HUES64 (cell line): ENCODE measurements around the gene CSF1R.

Source experiments
- H3K27ac ChIP-seq: 2 replicates; pipeline ENCODE4 v1.7.0; 2013; ENCODE audit warnings: low read depth, low read length, inconsistent platforms
- H3K27me3 ChIP-seq: 2 replicates; pipeline ENCODE4 v1.6.1; 2013; ENCODE audit warnings: mild to moderate bottlenecking, low read length; ENCODE audit not compliant: insufficient read depth
- H3K36me3 ChIP-seq: 2 replicates; pipeline ENCODE4 v1.6.1; 2013; ENCODE audit warnings: mild to moderate bottlenecking, low read length; ENCODE audit not compliant: insufficient read depth
- H3K4me1 ChIP-seq: 2 replicates; pipeline ENCODE4 v1.6.1; 2013; ENCODE audit warnings: mild to moderate bottlenecking, low read length, moderate library complexity; ENCODE audit not compliant: insufficient read depth
- H3K4me3 ChIP-seq: 2 replicates; pipeline ENCODE4 v1.5.1; 2013; ENCODE audit warnings: mild to moderate bottlenecking, low read length, moderate library complexity
- H3K9ac ChIP-seq: 2 replicates; pipeline ENCODE4 v1.6.1; 2013; ENCODE audit warnings: mild to moderate bottlenecking, low read depth, low read length
- H3K9me3 ChIP-seq: 2 replicates; pipeline ENCODE4 v1.6.1; 2013; ENCODE audit warnings: low read depth, low read length; ENCODE audit not compliant: insufficient read depth
- WGBS: fragments of 150-250, 120-280 bp; methylation state at CpG from one replicate; pipeline ENCODE4 v1.1.7; 2013; ENCODE audit warnings: missing lambda C conversion rate; 5-methylcytosine and 5-hydroxymethylcytosine counted together

The CSF1R gene

GRCh38 chr5:150017226-150018005 lies 68.9 kb downstream of the CSF1R start:
- peaks cover 100% of the 10 kb centered on the region for H3K36me3 ChIP-seq
- no peak overlapping the region for H3K9ac ChIP-seq
- no peak overlapping the region for H3K27ac ChIP-seq
- 87% methylated on average over 4 of the region's 6 CpGs for WGBS
- H3K4me3 ChIP-seq, result no peak overlapping the region
- H3K4me1 ChIP-seq, result peaks cover 16% of the 10 kb centered on the region
- peaks cover 14% of the 10 kb centered on the region; the same call in 1 of the 2 replicates for H3K9me3 ChIP-seq
- no peaks in the 10 kb centered on the region for H3K27me3 ChIP-seq

DNA sequence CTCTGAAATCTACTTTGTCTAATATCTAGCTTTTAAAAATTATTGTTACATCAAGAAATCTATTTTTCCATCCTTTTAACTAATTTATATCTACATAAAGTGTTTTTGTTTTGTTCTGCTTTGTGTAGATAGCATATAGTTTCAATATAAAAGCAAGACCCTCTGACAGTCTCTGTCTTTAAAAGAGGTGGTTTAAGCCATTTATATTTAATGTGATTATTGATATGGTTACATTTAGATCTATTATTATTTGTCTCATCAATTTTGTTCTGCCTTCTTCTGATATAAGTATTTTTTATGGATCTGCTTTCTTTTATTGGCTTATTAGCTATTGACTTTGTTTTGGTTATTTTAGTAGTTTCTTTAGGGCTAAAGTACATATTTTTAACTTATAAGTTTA lies 69.8 kb downstream of the CSF1R start:
- H3K4me1 ChIP-seq, result peaks cover 7% of the 10 kb centered on the region; the same call in 1 of the 2 replicates
- H3K4me3 ChIP-seq, result no peak overlapping the region
- peaks cover 14% of the 10 kb centered on the region; the same call in 1 of the 2 replicates for H3K9me3 ChIP-seq
- H3K27ac ChIP-seq, result no peak overlapping the region
- no peak overlapping the region for H3K9ac ChIP-seq
- no peaks in the 10 kb centered on the region for H3K27me3 ChIP-seq
- peaks cover 99% of the 10 kb centered on the region for H3K36me3 ChIP-seq

GRCh38 chr5:150015415-150015814 lies 70.9 kb downstream of the CSF1R start:
- Histone ChIP-seq H3K9ac (no peak overlapping the region), H3K27me3 (no peaks in the 10 kb centered on the region), H3K4me3 (no peak overlapping the region), H3K9me3 (peaks cover 14% of the 10 kb centered on the region; the same call in 1 of the 2 replicates), H3K27ac (no peak overlapping the region), H3K4me1 (no peaks in the 10 kb centered on the region), H3K36me3 (peaks cover 98% of the 10 kb centered on the region)
- whole genome bisulfite sequencing, result 100% methylated on average over 2 of the region's 3 CpGs

GRCh38 chr5:150014456-150014855 lies 71.9 kb downstream of the CSF1R start:
- 94% methylated on average over 3 of the region's 3 CpGs for WGBS
- H3K36me3 ChIP-seq, result peaks cover 98% of the 10 kb centered on the region
- no peaks in the 10 kb centered on the region for H3K27me3 ChIP-seq

GRCh38 chr5:150013931-150014330 lies 72.4 kb downstream of the CSF1R start:
- Histone ChIP-seq H3K4me3 (no peak overlapping the region), H3K36me3 (peaks cover 98% of the 10 kb centered on the region), H3K9me3 (peaks cover 14% of the 10 kb centered on the region; the same call in 1 of the 2 replicates), H3K9ac (no peak overlapping the region), H3K4me1 (no peaks in the 10 kb centered on the region), H3K27ac (no peak overlapping the region), H3K27me3 (no peaks in the 10 kb centered on the region)
- WGBS, result 95% methylated on average over 4 of the region's 4 CpGs

More at GRCh38 chr5:150014456-150014855, 71.9 kb downstream of the CSF1R start:
- no peak overlapping the region for H3K27ac ChIP-seq
- H3K4me1 ChIP-seq, result no peaks in the 10 kb centered on the region
- H3K9ac ChIP-seq, result no peak overlapping the region
- no peak overlapping the region for H3K4me3 ChIP-seq
- peaks cover 14% of the 10 kb centered on the region; the same call in 1 of the 2 replicates for H3K9me3 ChIP-seq

- Histone ChIP-seq H3K4me1 (no peaks in the 10 kb centered on the region), H3K27ac (no peak overlapping the region), H3K27me3 (no peaks in the 10 kb centered on the region), H3K9me3 (peaks cover 4% of the 10 kb centered on the region; the same call in 1 of the 2 replicates), H3K9ac (no peak overlapping the region), H3K4me3 (no peak overlapping the region), H3K36me3 (peaks cover 95% of the 10 kb centered on the region)
- 96% methylated on average over 6 of the region's 6 CpGs for WGBS
These were observed 76.5 kb downstream of the CSF1R start for GRCh38 chr5:150009671-150010387.

- no peak overlapping the region for H3K4me3 ChIP-seq
- no peaks in the 10 kb centered on the region for H3K9me3 ChIP-seq
- no peak overlapping the region for H3K27ac ChIP-seq
- H3K4me1 ChIP-seq, result no peaks in the 10 kb centered on the region
- no peak overlapping the region for H3K9ac ChIP-seq
- peaks cover 77% of the 10 kb centered on the region for H3K36me3 ChIP-seq
- H3K27me3 ChIP-seq, result no peaks in the 10 kb centered on the region
These were observed 79.3 kb downstream of the CSF1R start for GRCh38 chr5:150007050-150007449.

- 98% methylated on average over 4 of the region's 4 CpGs for WGBS
- H3K4me3 ChIP-seq, result no peak overlapping the region
- no peaks in the 10 kb centered on the region for H3K9me3 ChIP-seq
- no peaks in the 10 kb centered on the region for H3K27me3 ChIP-seq
- H3K4me1 ChIP-seq, result no peaks in the 10 kb centered on the region
- H3K36me3 ChIP-seq, result peaks cover 72% of the 10 kb centered on the region
- no peak overlapping the region for H3K9ac ChIP-seq
- no peak overlapping the region for H3K27ac ChIP-seq
These were observed 80.0 kb downstream of the CSF1R start for GRCh38 chr5:150006318-150006717.
